Stimulated activated CD4-positive, alpha-beta T cell treated with anti-CD3 and anti-CD28 coated beads, Interleukin-15, amount 100 ng/mL, for 1 hour (primary cell): ENCODE measurements around the gene RFX4.
"Not testable (repeated sequence)": the region's sequence is repeated elsewhere in the genome, so short reads cannot be mapped to it uniquely, and the experiment has no call there.

ENCODE experiments used
- DNase-seq, 2 donors: peaks; one replicate each; pipeline ENCODE4 v3.0.0-alpha.2; 2020; ENCODE audit warnings: low read depth in 1 of 2, low spot score in 1 of 2

The RFX4 gene

DNA sequence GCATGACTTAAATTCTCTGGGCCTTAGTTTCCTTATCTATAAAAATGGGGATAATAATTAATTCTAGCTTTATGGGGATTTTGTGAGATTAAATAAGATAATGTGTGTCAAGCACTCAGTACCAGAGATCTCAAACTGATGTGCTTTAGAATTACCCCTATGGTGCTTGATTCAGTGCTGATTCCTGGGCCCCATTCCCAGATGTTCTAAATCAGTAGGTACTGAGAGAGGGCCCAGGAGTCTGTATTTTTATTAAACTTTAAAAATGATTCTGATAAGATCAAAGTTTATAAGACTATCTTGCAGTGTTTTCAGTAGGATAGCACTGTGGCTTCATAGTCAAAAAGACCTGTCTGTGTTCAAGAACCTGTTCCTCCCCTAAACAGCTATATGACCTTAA, 102.6 kb downstream of the RFX4 start:
- DNase-seq = no peak

DNA sequence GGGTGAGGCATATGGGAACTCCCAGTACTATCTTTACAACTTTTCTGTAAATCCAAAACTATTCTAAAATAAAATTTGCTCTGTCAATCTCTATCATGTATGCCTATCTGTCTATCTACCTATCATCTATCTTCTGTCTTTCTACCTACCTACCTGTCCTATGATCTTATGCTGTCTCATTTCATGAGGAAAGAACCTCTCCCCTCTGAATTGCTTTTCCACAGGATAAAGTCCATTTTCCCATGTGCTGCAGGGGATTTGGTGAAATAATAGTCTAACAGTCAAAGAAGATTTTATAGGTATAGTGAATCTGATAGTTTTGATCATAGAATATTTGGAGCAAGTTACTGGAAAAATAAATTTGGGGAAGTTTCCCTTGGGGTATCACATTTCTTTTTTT, 104.9 kb downstream of the RFX4 start:
- DNase-seq = no peak

DNA sequence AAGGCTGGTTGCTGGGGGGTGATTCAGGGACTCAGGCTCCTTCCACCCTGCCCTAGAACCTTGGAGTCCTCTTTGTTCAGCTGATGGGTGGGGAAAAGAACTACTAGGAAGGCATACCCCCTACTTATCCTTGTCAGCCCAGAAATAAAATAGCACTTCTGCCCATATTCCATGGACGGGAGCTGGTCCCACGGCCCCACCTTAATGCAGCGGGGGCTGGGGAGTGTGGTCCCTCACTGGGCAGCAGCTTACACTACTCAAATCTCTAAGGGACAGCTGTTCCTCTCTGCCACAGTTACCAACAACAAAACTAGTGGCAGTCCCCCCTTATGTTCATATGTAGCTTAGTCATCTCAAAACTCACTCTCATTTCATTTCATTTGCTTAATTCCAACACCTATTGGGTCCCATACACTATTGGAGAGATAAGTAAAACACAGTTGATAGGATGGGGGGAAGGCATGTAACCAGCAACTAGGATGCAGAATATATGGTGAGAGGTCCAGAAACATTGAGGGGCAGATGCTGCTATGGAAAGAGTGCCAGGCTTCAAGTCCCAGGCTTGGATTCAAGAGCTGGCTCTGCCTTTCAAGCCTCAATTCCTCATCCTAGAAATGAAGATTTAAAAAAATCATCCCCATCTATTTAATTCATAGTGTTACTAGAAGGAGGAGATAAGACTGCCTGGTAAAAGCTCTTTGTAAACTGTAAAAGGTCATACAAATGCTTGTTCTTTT, 107.9 kb downstream of the RFX4 start:
- DNase-seq = no peak

DNA sequence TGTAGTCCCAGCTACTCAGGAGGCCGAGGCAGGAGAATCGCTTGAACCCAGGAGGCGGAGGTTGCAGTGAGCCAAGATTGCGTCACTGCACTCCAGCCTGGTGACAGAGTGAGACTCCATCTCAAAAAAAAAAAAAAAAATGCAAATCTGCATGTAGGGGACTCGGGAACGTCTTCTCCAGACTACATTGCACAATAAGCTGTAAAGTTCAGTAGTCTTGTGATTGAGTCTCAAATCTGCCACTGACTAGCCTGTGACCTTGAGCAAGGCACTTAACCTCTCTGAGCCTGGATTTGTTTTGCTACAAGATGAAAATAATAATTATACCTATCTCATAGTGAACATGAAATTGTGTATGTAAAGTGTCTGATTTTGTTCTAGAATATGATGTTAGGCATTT, 109.2 kb downstream of the RFX4 start:
- DNase-seq = not testable (repeated sequence)

DNA sequence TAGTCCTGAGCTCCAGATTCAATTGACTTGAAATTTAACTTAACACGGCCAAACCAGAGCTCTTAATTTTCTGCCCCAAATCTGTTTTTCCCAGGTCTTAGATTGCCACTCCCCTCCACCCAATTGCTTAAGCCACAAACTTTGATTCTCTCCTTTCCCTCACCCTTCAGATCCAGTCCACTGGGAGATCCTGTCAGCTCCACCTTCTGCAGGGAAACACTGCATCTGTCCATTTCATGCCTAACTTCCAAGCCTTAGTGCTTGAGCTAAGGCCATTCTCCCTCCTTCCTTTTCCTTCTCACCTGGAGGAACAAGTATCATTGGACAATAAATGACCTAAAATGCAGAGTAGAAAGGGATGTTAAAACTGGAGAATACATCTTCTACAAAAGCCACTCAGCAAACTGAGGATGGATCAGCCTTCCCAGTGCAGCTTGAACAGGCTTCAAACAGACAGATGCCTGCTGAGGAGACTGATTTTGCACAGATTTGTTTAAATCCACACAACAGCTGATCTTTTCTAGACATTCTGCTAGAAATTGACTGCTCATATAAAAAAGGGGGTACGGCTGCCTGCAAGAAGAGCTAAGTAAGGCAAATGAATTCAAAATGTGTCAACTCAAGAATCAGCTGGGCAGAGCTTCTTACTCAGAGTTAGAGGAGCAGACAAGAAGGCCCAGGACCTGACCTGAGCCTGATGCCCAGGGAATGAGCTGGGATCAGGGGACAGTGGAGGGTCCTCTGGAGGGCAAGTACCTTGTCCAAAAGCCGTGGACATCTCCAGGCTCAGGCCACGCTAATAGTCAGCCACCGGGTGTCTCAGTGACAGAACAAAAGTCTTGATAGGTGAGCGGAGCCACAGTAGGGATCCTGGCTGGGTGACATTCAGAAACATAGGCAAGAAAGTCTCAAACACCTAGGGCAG, 110.4 kb downstream of the RFX4 start:
- DNase-seq = no peak

DNA sequence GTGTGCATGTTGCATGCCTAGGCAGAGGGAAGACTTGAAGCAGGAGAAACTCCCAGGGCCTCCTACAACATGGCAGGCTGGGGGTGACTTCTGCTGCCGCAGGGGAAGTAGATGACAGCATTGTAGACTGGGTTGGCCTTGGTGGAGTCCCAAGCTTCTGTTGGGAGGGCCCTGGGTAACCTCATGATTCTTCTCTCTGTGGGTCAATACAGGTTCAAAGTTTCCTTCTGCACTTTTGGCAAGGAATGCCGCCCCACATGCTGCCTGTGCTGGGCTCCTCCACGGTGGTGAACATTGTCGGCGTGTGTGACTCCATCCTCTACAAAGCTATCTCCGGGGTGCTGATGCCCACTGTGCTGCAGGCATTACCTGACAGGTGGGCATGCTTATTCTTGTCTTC, 113.3 kb downstream of the RFX4 start:
- DNase-seq = no peak

DNA sequence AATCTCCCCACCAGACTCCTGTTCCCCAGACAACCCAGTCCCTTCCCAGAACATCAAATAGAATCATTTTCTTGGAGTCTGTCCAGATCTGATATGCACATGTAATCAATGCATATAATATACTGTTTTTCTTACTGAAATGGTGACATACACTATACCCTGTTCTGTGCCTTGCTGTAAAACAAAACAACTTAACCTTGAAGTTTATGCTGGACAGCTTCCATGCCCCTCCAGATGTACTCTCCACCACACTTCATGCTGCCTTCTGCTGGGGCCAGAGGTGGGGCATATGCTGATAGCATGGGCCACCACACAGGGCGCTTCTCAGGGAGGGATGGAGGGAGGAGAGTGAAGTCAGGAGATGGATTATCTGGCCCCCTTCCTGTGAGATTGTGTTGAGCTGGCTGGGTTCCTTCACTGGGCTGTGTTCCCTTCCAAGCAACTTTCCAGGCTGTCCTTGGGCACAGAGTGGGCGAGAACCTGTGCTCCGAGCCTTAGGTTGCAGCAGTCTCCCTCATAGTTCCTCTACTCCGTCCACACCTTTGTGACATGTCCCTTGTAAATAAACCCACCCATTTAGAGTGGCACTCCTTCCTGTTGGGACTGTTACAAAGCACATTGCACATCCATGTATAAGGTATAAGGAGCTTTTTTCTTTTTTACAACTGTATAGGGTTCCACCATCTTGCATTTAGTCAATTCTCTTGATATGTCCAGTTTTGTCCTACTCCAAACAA, 114.0 kb downstream of the RFX4 start:
- DNase-seq = no peak

DNA sequence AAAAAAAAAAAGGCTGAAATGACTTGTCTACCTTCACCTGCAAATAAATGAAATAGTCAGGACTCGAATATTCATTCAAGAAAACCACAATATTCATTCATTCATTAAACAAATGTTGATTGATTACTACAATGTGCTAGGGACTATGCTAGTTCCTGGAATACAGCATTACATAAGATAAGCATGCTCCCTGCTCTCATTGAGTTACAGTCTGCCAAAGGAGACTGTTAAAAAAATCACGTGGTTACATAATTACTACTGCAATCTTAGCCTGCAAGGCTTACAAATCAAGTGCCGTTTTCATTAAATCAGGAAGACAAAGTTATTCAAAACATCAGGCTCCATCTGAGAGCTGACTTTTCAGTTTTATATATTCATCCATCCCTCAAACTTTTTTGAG, 121.3 kb downstream of the RFX4 start:
- no peak for DNase-seq

DNA sequence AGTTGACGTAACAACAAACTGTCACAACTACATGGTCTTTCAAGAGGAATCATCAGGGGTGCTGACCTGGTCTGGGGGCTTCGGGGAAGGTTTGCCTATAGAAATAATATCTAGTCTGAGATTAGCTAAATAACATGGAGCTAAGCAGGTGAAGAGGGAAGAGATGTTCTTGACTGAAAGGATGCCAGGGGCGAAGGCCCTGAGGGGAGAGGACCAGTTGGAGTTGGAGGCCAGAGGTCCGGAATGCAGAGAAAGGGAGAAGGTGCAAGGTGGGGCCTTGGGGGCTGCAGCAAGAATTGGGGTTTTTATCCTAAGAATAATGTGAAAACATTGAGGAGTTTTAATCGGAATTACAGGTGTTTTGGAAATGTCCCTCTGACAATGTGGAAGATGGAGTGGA, 123.2 kb downstream of the RFX4 start:
- DNase-seq = no peak

DNA sequence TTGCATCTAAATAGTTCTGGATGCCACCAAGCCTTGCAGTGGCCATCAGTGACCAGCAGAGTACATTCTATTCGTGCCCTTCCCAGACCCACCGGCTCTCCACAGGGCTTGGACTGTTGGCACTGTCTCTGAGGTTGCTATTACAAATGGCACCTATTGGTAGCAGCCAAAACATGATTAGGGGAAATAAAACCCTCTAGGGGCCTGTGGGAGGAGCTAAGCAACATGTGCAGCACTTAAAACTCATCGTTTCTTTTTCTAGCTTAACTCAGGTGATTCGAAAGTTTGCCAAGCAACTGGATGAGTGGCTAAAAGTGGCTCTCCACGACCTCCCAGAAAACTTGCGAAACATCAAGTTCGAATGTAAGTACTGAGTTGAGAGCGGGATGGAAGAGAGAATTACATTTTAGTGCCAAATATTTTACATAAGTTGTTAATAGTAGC, 126.3 kb downstream of the RFX4 start:
- DNase-seq = no peak

DNA sequence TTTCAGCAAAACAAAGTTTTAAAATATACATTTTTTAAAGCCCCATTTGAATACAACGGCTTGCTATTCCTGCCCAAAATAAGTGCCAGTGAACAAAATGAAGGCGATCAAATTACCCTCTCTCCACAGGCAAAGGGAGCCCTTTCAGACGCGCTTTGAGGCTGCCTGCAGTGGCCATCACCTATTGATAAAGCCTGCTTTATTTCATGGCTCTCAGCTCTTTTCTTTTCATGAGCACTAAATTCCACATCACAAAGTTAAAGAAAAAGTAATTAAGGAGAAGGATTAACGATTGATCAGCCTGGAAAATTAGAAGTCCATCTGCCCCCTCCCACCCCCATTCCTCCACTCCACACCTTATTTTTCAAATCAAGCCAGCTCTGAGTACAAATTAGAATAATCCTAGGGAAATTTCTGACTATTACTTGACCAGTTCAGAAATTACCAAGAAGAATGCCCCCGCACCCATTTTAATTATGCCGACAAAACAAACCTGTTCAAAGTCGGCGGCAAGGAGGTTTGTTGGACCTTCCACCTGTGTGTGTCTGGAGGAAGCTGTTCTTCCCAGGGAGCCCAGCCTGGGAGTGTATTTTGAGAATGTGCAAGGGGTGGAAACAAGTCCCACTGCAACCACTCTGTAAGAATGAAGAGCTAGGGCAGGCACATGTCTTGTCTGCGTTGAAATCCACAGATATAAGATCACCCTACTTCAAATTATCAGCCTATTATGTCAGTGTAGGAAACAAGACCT, 127.5 kb downstream of the RFX4 start:
- DNase-seq = no peak

DNA sequence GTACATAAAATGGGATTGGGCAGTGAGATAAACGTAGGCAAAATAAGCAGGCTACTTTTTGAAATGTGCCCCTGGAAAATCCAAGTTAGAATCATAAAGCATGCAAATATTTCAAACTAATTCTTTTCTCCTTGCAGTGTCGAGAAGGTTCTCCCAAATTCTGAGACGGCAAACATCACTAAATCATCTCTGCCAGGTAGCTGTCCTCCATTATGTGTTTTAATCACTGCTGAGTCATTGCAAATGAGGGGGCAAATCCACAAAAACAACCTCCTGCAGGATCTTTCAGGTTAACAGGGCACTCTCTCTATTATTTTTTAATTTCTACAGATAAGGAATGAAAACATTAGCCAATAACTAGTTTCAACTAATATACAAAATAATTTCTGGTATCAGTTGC, 128.5 kb downstream of the RFX4 start:
- DNase-seq = no peak

DNA sequence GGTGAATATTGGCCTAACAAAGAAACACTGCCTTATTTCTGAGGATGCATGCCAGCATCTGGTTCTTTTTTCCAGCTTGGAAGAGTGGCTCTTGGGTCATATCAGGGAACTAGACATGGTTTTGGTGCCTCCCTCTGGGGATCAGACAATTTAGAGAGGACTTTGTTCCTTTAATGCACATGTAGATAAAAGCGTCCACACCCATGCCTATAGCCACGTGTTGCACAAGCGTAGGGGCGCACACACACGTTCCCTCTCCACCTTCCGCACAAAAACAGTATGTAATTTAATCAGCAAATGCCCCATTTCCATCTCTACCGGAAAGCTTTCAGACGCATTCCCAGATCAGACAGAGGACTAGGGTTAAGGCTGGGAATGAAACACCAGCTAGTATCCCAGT, 130.0 kb downstream of the RFX4 start:
- DNase-seq = no peak

DNA sequence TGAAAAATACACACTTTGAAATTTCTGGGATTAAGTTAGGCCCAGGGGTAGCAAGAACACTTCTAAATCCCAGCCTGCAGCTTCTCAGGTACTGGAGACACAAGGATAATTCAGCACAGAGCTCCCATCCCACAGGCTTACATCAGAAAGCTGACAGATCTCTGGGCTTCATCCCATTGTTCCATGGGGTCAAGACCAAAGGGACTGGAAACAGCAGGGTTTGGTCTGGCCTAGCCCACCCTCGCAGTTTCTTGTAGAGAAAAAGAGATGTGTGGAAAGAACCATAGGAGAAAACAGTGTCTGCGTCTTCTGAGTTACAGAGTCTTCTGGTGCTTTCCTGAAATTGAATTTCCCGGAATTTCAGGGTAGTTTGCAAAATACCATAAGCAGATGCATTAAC, 132.1 kb downstream of the RFX4 start:
- no peak for DNase-seq

DNA sequence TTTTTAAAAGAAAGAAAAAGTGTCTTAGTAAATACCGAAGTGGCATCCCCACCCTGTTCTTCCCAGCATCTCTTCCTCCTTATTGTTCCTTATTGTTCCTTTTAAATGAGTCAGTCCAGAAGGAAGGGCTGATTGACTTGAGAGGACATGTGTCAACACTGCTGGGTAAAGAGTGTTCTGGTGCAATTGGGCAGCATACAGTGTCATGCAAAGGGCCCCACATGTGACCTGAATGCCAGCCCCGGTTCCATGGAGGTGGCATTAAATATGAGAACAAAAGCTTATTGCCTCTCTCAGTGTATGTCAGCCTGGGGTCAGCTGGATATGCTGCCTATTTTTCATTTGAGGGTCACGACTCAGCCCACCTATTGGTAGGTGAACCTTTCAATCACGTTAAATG, 132.8 kb downstream of the RFX4 start:
- no peak for DNase-seq

DNA sequence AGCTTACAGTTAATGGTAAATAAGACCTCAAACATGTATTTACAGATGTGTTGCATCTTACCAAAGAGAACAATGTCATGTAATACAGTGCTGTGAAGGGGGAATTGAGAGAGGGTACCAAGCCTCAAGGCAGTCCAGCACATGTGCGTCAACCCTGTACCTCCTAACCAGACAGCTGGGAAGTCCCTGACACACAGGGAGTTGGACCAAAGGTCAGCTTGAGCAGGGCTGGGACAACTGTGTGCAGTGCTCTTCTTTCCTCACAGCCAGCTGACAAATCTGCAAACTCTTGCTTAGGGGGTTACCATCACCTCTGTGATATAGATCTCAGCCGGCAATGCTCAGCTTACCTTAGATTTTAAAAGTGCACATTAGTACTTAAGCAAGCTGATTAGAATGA, 134.9 kb downstream of the RFX4 start:
- no peak for DNase-seq

DNA sequence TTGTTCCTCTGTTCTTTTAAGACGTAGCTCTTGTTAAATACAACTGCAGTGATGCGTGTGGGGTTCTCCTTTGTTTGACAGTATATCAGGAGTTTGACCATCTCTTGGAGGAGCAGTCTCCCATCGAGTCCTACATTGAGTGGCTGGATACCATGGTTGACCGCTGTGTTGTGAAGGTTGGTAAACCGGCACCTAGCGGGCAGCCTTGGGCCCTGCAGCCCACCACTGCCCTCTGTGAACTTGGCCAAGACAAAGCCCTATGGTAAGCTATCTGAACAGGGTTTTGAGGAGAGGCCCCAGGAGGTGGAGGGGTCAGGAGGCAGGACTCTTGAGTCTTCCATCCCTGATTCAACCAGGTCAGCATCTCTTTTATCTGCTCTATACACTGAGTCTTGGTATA, 137.1 kb downstream of the RFX4 start:
- DNase-seq = no peak

DNA sequence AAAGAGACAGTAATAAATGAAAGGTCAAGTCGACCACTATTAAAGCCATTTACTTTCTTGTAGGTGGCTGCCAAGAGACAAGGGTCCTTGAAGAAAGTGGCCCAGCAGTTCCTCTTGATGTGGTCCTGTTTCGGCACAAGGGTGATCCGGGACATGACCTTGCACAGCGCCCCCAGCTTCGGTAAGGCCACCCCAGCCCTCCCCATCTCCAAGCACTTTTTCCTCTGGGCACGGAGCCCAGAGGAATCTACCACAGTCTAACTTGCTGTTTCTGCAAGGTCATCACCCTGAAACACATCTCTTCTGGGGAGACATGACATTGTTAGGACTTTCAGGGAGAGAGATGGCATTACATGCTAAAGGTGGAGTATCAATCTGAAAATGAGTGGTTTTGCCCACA, 137.9 kb downstream of the RFX4 start:
- DNase-seq = no peak

DNA sequence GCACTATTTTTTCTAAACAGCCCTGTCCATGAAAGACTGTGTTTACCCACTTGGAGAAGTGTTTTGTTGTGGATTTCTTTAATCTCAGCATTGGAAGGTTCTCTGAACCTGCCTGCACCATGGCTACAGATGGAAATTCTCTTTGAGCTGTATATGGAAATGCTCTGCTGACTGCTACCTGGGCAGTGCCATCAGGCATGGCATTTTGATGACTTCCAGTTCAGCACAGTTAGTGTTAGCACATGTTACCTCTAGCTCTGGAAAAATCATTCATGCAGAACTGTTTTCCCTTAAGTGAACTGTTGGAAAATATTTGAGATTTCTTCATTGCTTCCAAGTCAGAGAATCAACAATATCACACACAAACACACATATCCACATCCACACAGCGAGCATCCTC, 139.1 kb downstream of the RFX4 start:
- DNase-seq = no peak

DNA sequence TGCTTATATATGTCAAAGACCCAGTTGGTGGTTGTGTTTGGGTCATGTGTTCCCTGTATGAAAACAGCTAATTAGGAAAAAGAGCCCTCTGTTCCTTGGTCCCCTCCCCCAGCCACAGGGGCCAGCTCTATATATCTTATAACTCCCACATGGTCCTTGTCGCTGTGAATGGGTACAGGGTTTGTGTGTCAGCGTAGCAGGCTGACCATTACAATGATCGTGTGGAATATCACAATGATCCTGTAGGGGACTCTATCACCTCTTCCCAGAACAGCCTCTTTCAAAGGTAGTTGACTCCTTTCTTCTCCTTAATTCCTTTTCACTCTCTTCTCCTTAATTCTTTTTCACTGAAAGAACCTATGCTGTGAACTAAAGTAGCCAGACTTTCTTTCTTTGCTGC, 140.0 kb downstream of the RFX4 start:
- DNase-seq = no peak

DNA sequence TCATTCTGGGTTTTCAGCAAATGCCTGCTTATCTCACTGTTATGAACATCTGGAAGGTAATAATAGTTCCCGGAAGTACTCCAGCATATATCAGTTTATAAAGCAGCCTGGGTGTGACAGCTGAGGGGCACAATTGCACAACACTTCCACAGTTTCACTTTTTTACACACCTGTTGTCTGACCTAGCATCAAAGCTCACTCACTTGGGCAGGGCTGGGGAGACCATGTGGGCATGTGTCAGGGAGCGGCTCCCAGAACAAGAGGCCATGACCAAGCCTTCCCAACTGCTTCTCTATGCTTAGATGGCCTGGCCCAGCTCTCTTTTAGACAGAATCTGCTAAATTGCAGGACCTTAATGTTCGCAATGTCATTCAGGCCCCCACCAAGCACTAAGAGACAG, 140.6 kb downstream of the RFX4 start:
- DNase-seq = no peak
